ENCODE data around the gene AGER.
A peak's percentile ranks its signal among the peaks of the same experiment; 100 is the strongest.

- no peak for TF ChIP-seq CTCF (IDR thresholded peaks at IDR 0.05)
- TF ChIP-seq POLR2A (IDR thresholded peaks at IDR 0.05), result peak; percentile 99
- TF ChIP-seq EP300 (IDR thresholded peaks at IDR 0.05; ENCODE audit: low read depth), result peak; percentile 78
Observed at GRCh38 chr6:32195902-32196681, 12.0 kb upstream of the AGER start.
